ENCODE measurements around the gene IL17RB. TPM values are rescaled to one million over a fixed set of nuclear protein-coding genes. Genes with fewer than 3 reads are reported as not detected.

IL17RB gene
- total RNA-seq, 1 experiment from 2014 or later, result 9.8 TPM

- no peaks in the 10 kb centered on the region for H3K79me1 ChIP-seq (ENCODE audit: insufficient read depth, low read depth, low read length, poor library complexity, severe bottlenecking)
- Mint-ChIP-seq H3K9me3 (no peaks in the 10 kb centered on the region), H3K27ac (no peak overlapping the region)
Observed at GRCh38 chr3:53804697-53805462, 41.5 kb upstream of the IL17RB start.

More at GRCh38 chr3:53804697-53805462, 41.5 kb upstream of the IL17RB start:
- Histone ChIP-seq H3K23me2 (ENCODE audit: insufficient read length, low read depth, low read length, poor library complexity, severe bottlenecking) (no peaks in the 10 kb centered on the region), H3K14ac (ENCODE audit: insufficient read depth, low read length) (peak overlapping the region; percentile 42; the same call in 1 of the 2 replicates), H2BK5ac (ENCODE audit: insufficient read length, low read length) (no peak overlapping the region), H2BK20ac (ENCODE audit: low read depth, low read length, poor library complexity, severe bottlenecking) (no peak overlapping the region), H4K91ac (ENCODE audit: insufficient read length, low read depth, low read length) (no peak overlapping the region), H2BK120ac (ENCODE audit: low read depth, low read length, poor library complexity, severe bottlenecking) (no peak overlapping the region), H4K8ac (replicated peaks; ENCODE audit: insufficient read length, low read depth, low read length) (no peak overlapping the region), H3K9ac (ENCODE audit: extremely low read depth, insufficient read length, low read length) (no peak overlapping the region), H3T11ph (ENCODE audit: low read length) (no peak overlapping the region), H2BK12ac (ENCODE audit: insufficient read length, low read depth, low read length) (no peak overlapping the region), H3K56ac (ENCODE audit: insufficient read length, low read depth, low read length) (no peak overlapping the region), H3K79me2 (ENCODE audit: insufficient read depth, low read length) (no peaks in the 10 kb centered on the region), H2AFZ (ENCODE audit: low read length) (no peak overlapping the region), H4K20me1 (ENCODE audit: control insufficient read depth, insufficient read depth, insufficient read length) (no peaks in the 10 kb centered on the region), H3K18ac (ENCODE audit: insufficient read length, low read depth, low read length) (no peak overlapping the region), H3K9me3 (ENCODE audit: control insufficient read depth, low read depth, low read length) (no peaks in the 10 kb centered on the region), H3K4me1 (ENCODE audit: insufficient read depth, low read length) (no peaks in the 10 kb centered on the region; the same call in 1 of the 2 replicates), H3K23ac (ENCODE audit: insufficient read length, low read depth, low read length) (no peak overlapping the region), H3K4ac (ENCODE audit: low read depth, low read length) (no peak overlapping the region), H2AK5ac (ENCODE audit: insufficient read length, low read length) (no peak overlapping the region), H2BK15ac (ENCODE audit: low read depth, low read length) (no peak overlapping the region), H3K27ac (ENCODE audit: insufficient read length, low read depth, low read length) (no peak overlapping the region), H3K27me3 (ENCODE audit: insufficient read depth, low read length) (no peaks in the 10 kb centered on the region), H3K4me2 (ENCODE audit: insufficient read depth, insufficient read length, low read length) (no peak overlapping the region), H4K5ac (ENCODE audit: insufficient read length, low read depth, low read length) (no peak overlapping the region)
- WGBS (ENCODE audit: extremely low coverage, insufficient read length, low lambda C conversion rate), result no CpG with 5 or more reads among the region's 14 CpGs
- TF ChIP-seq CTCF (conservative IDR thresholded peaks at IDR 0.05), result no peak
- Mint-ChIP-seq H3K4me3 (no peak overlapping the region), H3K36me3 (ENCODE audit: insufficient read depth in 1 of 3, low read depth in 3 of 3) (no peaks in the 10 kb centered on the region), H3K4me1 (peaks cover 14 to 18% of the 10 kb centered on the region in 2 experiments), H3K27me3 (ENCODE audit: low read depth) (no peaks in the 10 kb centered on the region; the same call in 1 of the 2 replicates)
- peak; percentile 57 for DNase-seq

Measured in H9 (cell line).